Skeletal muscle cell (primary cell): ENCODE data around the gene HK2.

Experiments used
- DNase-seq: peaks from one replicate; pipeline ENCODE4 v3.0.0-alpha.2; 2010; ENCODE audit warnings: low read depth
- H3K4me3 ChIP-seq: 2 replicates; pipeline ENCODE4 v1.5.1; 2011; ENCODE audit warnings: low read depth, mild to moderate bottlenecking, control low read depth, low read length, moderate library complexity

Gene HK2

GRCh38 chr2:74873012-74873665 is 39.2 kb downstream of the HK2 start:
- no peak overlapping the region for H3K4me3 ChIP-seq
- no peak for DNase-seq

DNA sequence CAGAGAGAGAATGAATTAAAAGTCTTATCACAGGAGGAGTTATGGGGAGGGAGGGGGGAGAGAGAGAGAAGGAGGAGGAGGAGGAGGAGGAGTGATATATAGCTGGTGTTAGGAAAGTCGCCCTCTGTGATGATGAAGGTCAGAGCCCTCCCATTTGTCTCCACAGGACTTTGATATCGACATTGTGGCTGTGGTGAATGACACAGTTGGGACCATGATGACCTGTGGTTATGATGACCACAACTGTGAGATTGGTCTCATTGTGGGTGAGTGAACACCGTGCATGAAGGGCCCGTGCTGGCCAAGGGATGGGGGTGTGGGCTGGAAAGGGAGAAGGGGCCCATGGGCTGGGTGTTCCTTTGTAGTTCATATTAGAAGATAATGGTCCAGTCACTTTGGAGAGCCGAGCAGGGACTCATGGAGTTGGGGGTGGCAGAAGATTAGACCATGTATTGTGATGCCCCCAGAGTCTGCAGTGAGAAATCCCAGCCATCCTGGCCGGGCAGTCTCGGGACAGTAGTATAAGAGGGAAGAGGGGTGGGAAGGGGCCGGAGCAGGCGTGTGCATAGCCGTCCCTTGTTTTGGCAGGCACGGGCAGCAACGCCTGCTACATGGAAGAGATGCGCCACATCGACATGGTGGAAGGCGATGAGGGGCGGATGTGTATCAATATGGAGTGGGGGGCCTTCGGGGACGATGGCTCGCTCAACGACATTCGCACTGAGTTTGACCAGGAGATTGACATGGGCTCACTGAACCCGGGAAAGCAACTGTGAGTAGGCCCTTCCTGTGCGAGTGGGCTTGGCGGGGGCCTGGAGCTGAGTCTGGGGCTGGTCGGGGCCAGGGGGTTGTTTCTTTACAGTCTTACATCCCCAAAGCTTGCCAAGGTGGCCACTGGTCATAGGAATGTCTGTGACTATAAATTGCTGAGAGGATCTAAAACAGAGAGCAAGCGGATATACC is 40.0 kb downstream of the HK2 start:
- H3K4me3 ChIP-seq: no peak overlapping the region

DNA sequence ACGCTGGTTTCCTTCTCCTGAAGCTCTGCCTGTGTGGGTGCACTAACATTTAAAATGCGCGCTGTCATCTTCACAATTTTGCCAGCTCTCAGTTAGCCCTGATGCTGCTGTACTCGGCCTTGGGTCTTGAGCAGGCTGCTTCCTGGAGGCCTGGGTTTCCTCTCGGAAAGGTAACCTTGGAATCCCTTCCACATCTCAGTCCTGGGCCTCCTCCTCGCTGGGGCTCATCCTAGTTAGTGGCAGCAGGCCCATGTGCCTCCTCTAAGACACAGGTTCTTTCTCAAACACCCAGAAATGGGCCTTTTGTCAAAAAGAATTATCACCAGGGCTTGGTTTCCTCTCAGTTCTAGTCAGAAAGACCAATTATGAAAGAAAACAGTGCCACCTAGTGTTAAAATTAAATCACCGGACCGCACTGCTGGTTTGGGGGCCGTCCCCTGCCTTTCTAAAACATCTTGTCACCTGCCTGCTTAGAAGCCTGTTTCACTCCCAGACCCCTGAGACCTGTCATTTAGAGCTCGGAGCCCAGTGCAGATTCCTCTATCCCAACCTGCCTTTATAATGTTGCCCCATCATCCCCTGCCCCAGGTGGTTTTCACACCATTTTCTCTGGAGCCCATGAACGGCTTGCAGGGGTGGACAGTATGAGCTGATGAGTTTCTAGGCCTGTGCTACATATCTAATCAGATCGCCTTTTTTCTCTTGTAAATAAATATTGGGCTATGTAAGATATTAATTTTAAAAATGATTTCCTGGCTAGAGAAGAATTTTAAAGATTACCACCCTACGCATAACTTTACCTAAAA is 42.4 kb downstream of the HK2 start:
- no peak overlapping the region for H3K4me3 ChIP-seq
- no peak for DNase-seq

More for the DNA sequence above, 40.0 kb downstream of the HK2 start:
- DNase-seq: no peak

DNA sequence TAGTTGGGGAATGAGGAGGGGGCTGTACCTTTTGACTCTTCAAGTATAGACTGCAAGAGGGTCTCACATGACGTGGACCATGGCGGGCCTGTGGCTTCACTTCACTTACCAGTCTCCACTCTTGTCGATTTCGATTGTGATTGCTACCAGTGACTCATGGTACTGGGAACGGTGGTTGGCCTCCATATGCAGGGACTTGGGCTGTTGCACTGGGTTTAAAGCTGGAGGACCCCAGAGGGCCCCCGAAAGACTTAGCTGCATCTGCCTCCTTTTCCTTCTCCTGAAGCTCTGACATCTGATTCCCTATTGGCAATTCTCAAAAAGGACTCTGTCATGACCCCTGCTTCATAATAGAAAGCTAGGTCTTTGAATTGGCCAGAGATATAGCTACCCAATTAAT is 43.4 kb downstream of the HK2 start:
- DNase-seq: no peak
- H3K4me3 ChIP-seq: no peak overlapping the region

- no peak for DNase-seq
- no peak overlapping the region for H3K4me3 ChIP-seq
These were observed 44.0 kb downstream of the HK2 start for GRCh38 chr2:74877781-74878433.

GRCh38 chr2:74878551-74878950 is 44.6 kb downstream of the HK2 start:
- no peak overlapping the region for H3K4me3 ChIP-seq
- no peak for DNase-seq

DNA sequence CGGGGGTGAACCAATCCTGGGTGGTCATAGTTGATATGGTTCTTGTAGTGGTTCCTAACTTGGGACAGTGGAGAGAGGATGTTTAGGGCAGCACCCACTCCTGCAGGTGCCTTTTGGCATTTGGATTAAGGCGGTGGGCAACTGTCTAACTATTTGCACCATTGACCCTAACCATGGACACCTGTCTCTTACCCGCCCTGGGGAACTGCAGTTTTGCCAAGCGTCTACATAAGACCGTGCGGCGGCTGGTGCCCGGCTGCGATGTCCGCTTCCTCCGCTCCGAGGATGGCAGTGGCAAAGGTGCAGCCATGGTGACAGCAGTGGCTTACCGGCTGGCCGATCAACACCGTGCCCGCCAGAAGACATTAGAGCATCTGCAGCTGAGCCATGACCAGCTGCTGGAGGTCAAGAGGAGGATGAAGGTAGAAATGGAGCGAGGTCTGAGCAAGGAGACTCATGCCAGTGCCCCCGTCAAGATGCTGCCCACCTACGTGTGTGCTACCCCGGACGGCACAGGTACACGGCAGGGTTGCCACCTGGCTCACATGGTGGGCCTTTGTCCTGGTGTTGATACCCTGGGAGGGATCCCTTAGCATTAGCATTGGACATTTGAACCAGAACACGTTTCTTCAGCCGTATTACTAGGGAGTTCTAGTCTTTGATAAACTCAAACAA is 46.3 kb downstream of the HK2 start:
- DNase-seq: no peak
- no peak overlapping the region for H3K4me3 ChIP-seq

GRCh38 chr2:74881176-74881575 is 47.2 kb downstream of the HK2 start:
- DNase-seq: no peak
- no peak overlapping the region for H3K4me3 ChIP-seq

DNA sequence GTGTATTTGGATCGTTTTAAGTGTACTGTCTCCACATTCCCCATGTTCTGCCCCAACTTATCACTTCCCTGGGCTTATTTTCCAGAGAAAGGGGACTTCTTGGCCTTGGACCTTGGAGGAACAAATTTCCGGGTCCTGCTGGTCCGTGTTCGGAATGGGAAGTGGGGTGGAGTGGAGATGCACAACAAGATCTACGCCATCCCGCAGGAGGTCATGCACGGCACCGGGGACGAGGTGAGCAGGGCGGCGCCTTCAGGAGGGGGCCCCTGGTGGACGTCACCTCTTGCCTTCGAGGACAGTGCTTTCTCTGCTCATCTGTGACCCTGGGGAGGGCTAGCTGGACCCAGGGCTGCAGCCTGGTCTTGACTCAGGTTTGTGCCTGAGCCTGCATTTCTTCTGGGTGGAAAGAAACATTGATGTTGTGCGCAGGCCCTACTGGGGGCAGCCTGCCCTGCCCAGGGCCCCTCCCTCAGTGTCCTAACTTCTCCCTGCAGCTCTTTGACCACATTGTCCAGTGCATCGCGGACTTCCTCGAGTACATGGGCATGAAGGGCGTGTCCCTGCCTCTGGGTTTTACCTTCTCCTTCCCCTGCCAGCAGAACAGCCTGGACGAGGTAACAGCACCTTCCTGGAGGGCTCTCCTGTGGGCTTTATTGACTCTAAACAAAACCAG is 47.8 kb downstream of the HK2 start:
- DNase-seq: no peak

DNA sequence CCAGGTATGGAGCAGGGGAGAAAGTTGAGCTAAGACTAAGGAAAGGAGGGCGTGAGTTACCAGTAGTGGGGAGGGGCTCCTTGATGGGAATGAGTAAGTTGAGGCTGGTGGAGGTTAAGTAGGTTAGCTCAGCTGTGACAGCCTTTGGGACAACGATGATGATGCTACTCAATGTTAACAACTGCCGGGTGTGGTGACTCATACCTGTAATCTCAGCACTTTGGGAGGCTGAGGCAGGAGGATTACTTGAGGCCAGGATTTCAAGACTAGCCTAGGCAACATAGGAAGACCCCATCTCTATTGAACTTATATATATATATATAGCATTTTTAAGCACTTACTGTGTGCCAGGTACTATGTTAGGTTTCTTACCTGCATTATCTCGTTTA is 48.4 kb downstream of the HK2 start:
- no peak overlapping the region for H3K4me3 ChIP-seq
- no peak for DNase-seq

More for the DNA sequence above, 47.8 kb downstream of the HK2 start:
- H3K4me3 ChIP-seq: no peak overlapping the region

GRCh38 chr2:74883011-74883410 is 49.1 kb downstream of the HK2 start:
- H3K4me3 ChIP-seq: no peak overlapping the region
- no peak for DNase-seq

- no peak for DNase-seq
- no peak overlapping the region for H3K4me3 ChIP-seq
These were observed 50.3 kb downstream of the HK2 start for GRCh38 chr2:74884118-74884762.

- H3K4me3 ChIP-seq: no peak overlapping the region
- DNase-seq: no peak
These were observed 50.9 kb downstream of the HK2 start for GRCh38 chr2:74884866-74885265.

GRCh38 chr2:74886251-74886650 is 52.3 kb downstream of the HK2 start:
- no peak overlapping the region for H3K4me3 ChIP-seq
- no peak for DNase-seq

- no peak overlapping the region for H3K4me3 ChIP-seq
- DNase-seq: no peak
These were observed 52.9 kb downstream of the HK2 start for GRCh38 chr2:74886811-74887210.

- no peak overlapping the region for H3K4me3 ChIP-seq
- DNase-seq: peak; percentile 75
These were observed 53.6 kb downstream of the HK2 start for GRCh38 chr2:74887445-74887951.

DNA sequence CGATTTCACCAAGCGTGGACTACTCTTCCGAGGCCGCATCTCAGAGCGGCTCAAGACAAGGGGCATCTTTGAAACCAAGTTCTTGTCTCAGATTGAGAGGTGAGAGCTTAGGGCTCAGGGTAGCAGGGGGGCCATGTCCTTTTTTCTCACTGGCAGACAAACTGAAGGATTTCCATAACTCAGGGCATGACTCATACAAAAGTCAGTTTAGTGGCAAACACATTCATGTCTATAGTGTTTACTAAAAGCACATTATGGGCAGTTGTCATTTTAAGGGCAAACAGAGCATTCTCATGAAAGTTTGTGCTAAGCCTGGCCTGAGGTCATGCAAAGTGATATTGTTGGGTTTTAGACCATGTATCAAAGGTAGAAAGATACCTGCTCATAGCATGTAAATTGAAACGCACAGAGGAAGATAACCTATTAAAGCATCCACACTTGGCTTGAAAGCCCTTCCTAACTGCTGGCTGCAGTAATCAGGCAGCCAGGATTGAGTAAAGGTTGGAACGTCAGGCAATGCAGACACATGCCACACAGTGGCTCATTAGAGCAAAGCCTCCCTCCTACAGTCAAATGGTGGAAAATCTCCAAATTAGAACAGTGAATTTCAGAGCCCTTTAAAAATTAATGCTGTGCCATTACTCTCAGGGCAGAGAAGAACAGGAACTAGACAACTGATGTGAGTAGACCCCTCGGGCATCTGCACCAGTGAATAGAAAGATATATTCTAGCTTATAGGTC is 54.2 kb downstream of the HK2 start:
- H3K4me3 ChIP-seq: no peak overlapping the region
- no peak for DNase-seq
